ENCODE results near the gene NTRK3.

NTRK3 gene

GRCh38 chr15:88017753-88018152 lies 238.8 kb downstream of the NTRK3 start:
- no peak for TF ChIP-seq CTCF (conservative IDR thresholded peaks at IDR 0.05; ENCODE audit: low read depth)
- ChIA-PET CTCF (no interaction called here), POLR2A (ENCODE audit: low non-redundant PET) (no interaction called here)
- no peak overlapping the region for H3K27ac ChIP-seq
- DNase-seq (ENCODE audit: low spot score), result no peak

- POLR2A ChIA-PET (ENCODE audit: low non-redundant PET), result no interaction called here
- no peak overlapping the region for H3K27ac ChIP-seq
- CTCF ChIA-PET, result no interaction called here
- no peak for TF ChIP-seq CTCF (conservative IDR thresholded peaks at IDR 0.05; ENCODE audit: low read depth)
- no peak for DNase-seq (ENCODE audit: low spot score)
Observed at GRCh38 chr15:88016406-88016805, 240.1 kb downstream of the NTRK3 start.

GRCh38 chr15:88015228-88015860 lies 241.2 kb downstream of the NTRK3 start:
- CTCF ChIA-PET, result interaction anchor here (0.6 to 1.0 kb wide), 2 partner anchors 13 to 1800 kb away, joined by 3 read pairs; no protein-coding TSS in a partner anchor
- DNase-seq (ENCODE audit: low spot score), result no peak
- no peak for TF ChIP-seq CTCF (conservative IDR thresholded peaks at IDR 0.05; ENCODE audit: low read depth)
- H3K27ac ChIP-seq, result no peak overlapping the region
- POLR2A ChIA-PET (ENCODE audit: low non-redundant PET), result no interaction called here

- ChIA-PET POLR2A (ENCODE audit: low non-redundant PET) (no interaction called here), CTCF (interaction anchor here (0.7 kb wide), 1 partner anchor 71 kb away, joined by 5 read pairs; no protein-coding TSS in a partner anchor)
- no peak overlapping the region for H3K27ac ChIP-seq
- no peak for TF ChIP-seq CTCF (conservative IDR thresholded peaks at IDR 0.05; ENCODE audit: low read depth)
- no peak for DNase-seq (ENCODE audit: low spot score)
Observed at GRCh38 chr15:88014454-88015160, 241.9 kb downstream of the NTRK3 start.

GRCh38 chr15:88013111-88013510 lies 243.4 kb downstream of the NTRK3 start:
- ChIA-PET CTCF (no interaction called here), POLR2A (ENCODE audit: low non-redundant PET) (no interaction called here)
- no peak for TF ChIP-seq CTCF (conservative IDR thresholded peaks at IDR 0.05; ENCODE audit: low read depth)
- no peak overlapping the region for H3K27ac ChIP-seq
- DNase-seq (ENCODE audit: low spot score), result no peak

GRCh38 chr15:88012688-88013087 lies 243.9 kb downstream of the NTRK3 start:
- POLR2A ChIA-PET (ENCODE audit: low non-redundant PET), result no interaction called here
- DNase-seq (ENCODE audit: low spot score), result no peak
- no peak overlapping the region for H3K27ac ChIP-seq
- CTCF ChIA-PET, result no interaction called here
- TF ChIP-seq CTCF (conservative IDR thresholded peaks at IDR 0.05; ENCODE audit: low read depth), result no peak
